Measurements from ENCODE around the gene NR2E1. TPM values are rescaled to one million over a fixed set of nuclear protein-coding genes. Genes with fewer than 3 reads are reported as not detected.

The NR2E1 gene
- polyA plus RNA-seq, 2 donors: 0.02 to 0.06 TPM

- H3K9me3 ChIP-seq (ENCODE audit: control insufficient read depth in 2 of 2, insufficient read depth in 1 of 2, low read depth in 1 of 2, low read length in 1 of 2): peaks cover 0 to 2% of the 10 kb centered on the region in 2 donors
- H3K4me3 ChIP-seq (ENCODE audit: low read depth in 1 of 2, low read length in 2 of 2): no peak overlapping the region
- H3K36me3 ChIP-seq (ENCODE audit: control insufficient read depth in 2 of 2, insufficient read depth in 2 of 2, low read length in 1 of 2): no peaks in the 10 kb centered on the region
- H3K4me1 ChIP-seq (ENCODE audit: control insufficient read depth in 2 of 2, insufficient read depth in 2 of 2, low read length in 1 of 2): peaks cover 5 to 18% of the 10 kb centered on the region in 2 donors
- H3K27me3 ChIP-seq (ENCODE audit: control insufficient read depth in 1 of 2, insufficient read depth in 2 of 2, low read length in 2 of 2): peaks cover 3 to 53% of the 10 kb centered on the region in 2 donors
- WGBS, 2 donors: 9% methylated on average over 41 of the region's 41 CpGs
- no peak overlapping the region for H3K27ac ChIP-seq (ENCODE audit: low read depth in 2 of 2, low read length in 1 of 2)
These were observed 1.9 kb upstream of the NR2E1 start for GRCh38 chr6:108163644-108164542.

- peak overlapping the region in 1 of 2 donors; percentile 42 for H3K4me3 ChIP-seq (ENCODE audit: low read depth in 1 of 2, low read length in 2 of 2)
- peaks cover 0 to 2% of the 10 kb centered on the region in 2 donors for H3K9me3 ChIP-seq (ENCODE audit: control insufficient read depth in 2 of 2, insufficient read depth in 1 of 2, low read depth in 1 of 2, low read length in 1 of 2)
- no peaks in the 10 kb centered on the region for H3K36me3 ChIP-seq (ENCODE audit: control insufficient read depth in 2 of 2, insufficient read depth in 2 of 2, low read length in 1 of 2)
- H3K27ac ChIP-seq (ENCODE audit: low read depth in 2 of 2, low read length in 1 of 2): no peak overlapping the region
- peaks cover 3 to 59% of the 10 kb centered on the region in 2 donors for H3K27me3 ChIP-seq (ENCODE audit: control insufficient read depth in 1 of 2, insufficient read depth in 2 of 2, low read length in 2 of 2)
- WGBS, 2 donors: 2 to 4% methylated on average over 17 of the region's 17 CpGs
- H3K4me1 ChIP-seq (ENCODE audit: control insufficient read depth in 2 of 2, insufficient read depth in 2 of 2, low read length in 1 of 2): peaks cover 9 to 23% of the 10 kb centered on the region in 2 donors
These were observed 1.3 kb upstream of the NR2E1 start for GRCh38 chr6:108164543-108164814.

- Histone ChIP-seq H3K27ac (ENCODE audit: low read depth in 2 of 2, low read length in 1 of 2) (no peak overlapping the region), H3K27me3 (ENCODE audit: control insufficient read depth in 1 of 2, insufficient read depth in 2 of 2, low read length in 2 of 2) (peaks cover 3 to 64% of the 10 kb centered on the region in 2 donors), H3K9me3 (ENCODE audit: control insufficient read depth in 2 of 2, insufficient read depth in 1 of 2, low read depth in 1 of 2, low read length in 1 of 2) (peaks cover 0 to 2% of the 10 kb centered on the region in 2 donors), H3K36me3 (ENCODE audit: control insufficient read depth in 2 of 2, insufficient read depth in 2 of 2, low read length in 1 of 2) (no peaks in the 10 kb centered on the region), H3K4me3 (ENCODE audit: low read depth in 1 of 2, low read length in 2 of 2) (peak overlapping the region in 1 of 2 donors; percentile 42), H3K4me1 (ENCODE audit: control insufficient read depth in 2 of 2, insufficient read depth in 2 of 2, low read length in 1 of 2) (peaks cover 9 to 24% of the 10 kb centered on the region in 2 donors)
- WGBS, 2 donors: 6 to 7% methylated on average over 69 of the region's 69 CpGs
These were observed 761 bp upstream of the NR2E1 start for GRCh38 chr6:108164815-108165706.

GRCh38 chr6:108166664-108167448 lies 1.0 kb downstream of the NR2E1 start:
- H3K36me3 ChIP-seq (ENCODE audit: control insufficient read depth in 2 of 2, insufficient read depth in 2 of 2, low read length in 1 of 2): no peaks in the 10 kb centered on the region
- H3K4me1 ChIP-seq (ENCODE audit: control insufficient read depth in 2 of 2, insufficient read depth in 2 of 2, low read length in 1 of 2): peaks cover 9 to 24% of the 10 kb centered on the region in 2 donors
- H3K27ac ChIP-seq (ENCODE audit: low read depth in 2 of 2, low read length in 1 of 2): no peak overlapping the region
- peak overlapping the region in 1 of 2 donors; percentile 42 for H3K4me3 ChIP-seq (ENCODE audit: low read depth in 1 of 2, low read length in 2 of 2)
- H3K27me3 ChIP-seq (ENCODE audit: control insufficient read depth in 1 of 2, insufficient read depth in 2 of 2, low read length in 2 of 2): peaks cover 3 to 58% of the 10 kb centered on the region in 2 donors
- 11 to 15% methylated on average over 58 of the region's 58 CpGs for WGBS, 2 donors
- H3K9me3 ChIP-seq (ENCODE audit: control insufficient read depth in 2 of 2, insufficient read depth in 1 of 2, low read depth in 1 of 2, low read length in 1 of 2): peaks cover 0 to 2% of the 10 kb centered on the region in 2 donors

- WGBS, 2 donors: 37 to 41% methylated on average over 35 of the region's 35 CpGs
- Histone ChIP-seq H3K9me3 (ENCODE audit: control insufficient read depth in 2 of 2, insufficient read depth in 1 of 2, low read depth in 1 of 2, low read length in 1 of 2) (peaks cover 0 to 2% of the 10 kb centered on the region in 2 donors), H3K36me3 (ENCODE audit: control insufficient read depth in 2 of 2, insufficient read depth in 2 of 2, low read length in 1 of 2) (no peaks in the 10 kb centered on the region), H3K27me3 (ENCODE audit: control insufficient read depth in 1 of 2, insufficient read depth in 2 of 2, low read length in 2 of 2) (peaks cover 6 to 54% of the 10 kb centered on the region in 2 donors), H3K27ac (ENCODE audit: low read depth in 2 of 2, low read length in 1 of 2) (no peak overlapping the region), H3K4me1 (ENCODE audit: control insufficient read depth in 2 of 2, insufficient read depth in 2 of 2, low read length in 1 of 2) (peaks cover 9 to 24% of the 10 kb centered on the region in 2 donors), H3K4me3 (ENCODE audit: low read depth in 1 of 2, low read length in 2 of 2) (no peak overlapping the region)
These were observed 1.7 kb downstream of the NR2E1 start for GRCh38 chr6:108167449-108168089.

- Histone ChIP-seq H3K4me1 (ENCODE audit: control insufficient read depth in 2 of 2, insufficient read depth in 2 of 2, low read length in 1 of 2) (peaks cover 9 to 24% of the 10 kb centered on the region in 2 donors), H3K4me3 (ENCODE audit: low read depth in 1 of 2, low read length in 2 of 2) (peak overlapping the region in 1 of 2 donors; percentile 5), H3K27me3 (ENCODE audit: control insufficient read depth in 1 of 2, insufficient read depth in 2 of 2, low read length in 2 of 2) (peaks cover 5 to 49% of the 10 kb centered on the region in 2 donors), H3K36me3 (ENCODE audit: control insufficient read depth in 2 of 2, insufficient read depth in 2 of 2, low read length in 1 of 2) (no peaks in the 10 kb centered on the region), H3K27ac (ENCODE audit: low read depth in 2 of 2, low read length in 1 of 2) (no peak overlapping the region), H3K9me3 (ENCODE audit: control insufficient read depth in 2 of 2, insufficient read depth in 1 of 2, low read depth in 1 of 2, low read length in 1 of 2) (peaks cover 0 to 2% of the 10 kb centered on the region in 2 donors)
- WGBS, 2 donors: 19 to 29% methylated on average over 22 to 23 of the region's 23 CpGs
These were observed 2.3 kb downstream of the NR2E1 start for GRCh38 chr6:108168090-108168463.

- Histone ChIP-seq H3K4me1 (ENCODE audit: control insufficient read depth in 2 of 2, insufficient read depth in 2 of 2, low read length in 1 of 2) (peaks cover 9 to 24% of the 10 kb centered on the region in 2 donors), H3K27ac (ENCODE audit: low read depth in 2 of 2, low read length in 1 of 2) (no peak overlapping the region), H3K4me3 (ENCODE audit: low read depth in 1 of 2, low read length in 2 of 2) (peak overlapping the region; percentile 5 to 27), H3K27me3 (ENCODE audit: control insufficient read depth in 1 of 2, insufficient read depth in 2 of 2, low read length in 2 of 2) (peaks cover 5 to 42% of the 10 kb centered on the region in 2 donors), H3K9me3 (ENCODE audit: control insufficient read depth in 2 of 2, insufficient read depth in 1 of 2, low read depth in 1 of 2, low read length in 1 of 2) (peaks cover 0 to 2% of the 10 kb centered on the region in 2 donors), H3K36me3 (ENCODE audit: control insufficient read depth in 2 of 2, insufficient read depth in 2 of 2, low read length in 1 of 2) (no peaks in the 10 kb centered on the region)
- 3% methylated on average over 63 of the region's 63 CpGs for WGBS, 2 donors
These were observed 3.0 kb downstream of the NR2E1 start for GRCh38 chr6:108168501-108169463.
